Measurements from ENCODE around the gene NEMP1.
"Not testable (repeated sequence)": the region's sequence is repeated elsewhere in the genome, so short reads cannot be mapped to it uniquely, and the experiment has no call there.

GRCh38 chr12:57053146-57053545, 25.4 kb downstream of the NEMP1 start:
- TF ChIP-seq POLR2AphosphoS5 (IDR thresholded peaks at IDR 0.05); EP300 (IDR thresholded peaks at IDR 0.05); POLR2A (IDR thresholded peaks at IDR 0.05; ENCODE audit: low read depth): not testable (repeated sequence)
- TF ChIP-seq, protein P1, sequence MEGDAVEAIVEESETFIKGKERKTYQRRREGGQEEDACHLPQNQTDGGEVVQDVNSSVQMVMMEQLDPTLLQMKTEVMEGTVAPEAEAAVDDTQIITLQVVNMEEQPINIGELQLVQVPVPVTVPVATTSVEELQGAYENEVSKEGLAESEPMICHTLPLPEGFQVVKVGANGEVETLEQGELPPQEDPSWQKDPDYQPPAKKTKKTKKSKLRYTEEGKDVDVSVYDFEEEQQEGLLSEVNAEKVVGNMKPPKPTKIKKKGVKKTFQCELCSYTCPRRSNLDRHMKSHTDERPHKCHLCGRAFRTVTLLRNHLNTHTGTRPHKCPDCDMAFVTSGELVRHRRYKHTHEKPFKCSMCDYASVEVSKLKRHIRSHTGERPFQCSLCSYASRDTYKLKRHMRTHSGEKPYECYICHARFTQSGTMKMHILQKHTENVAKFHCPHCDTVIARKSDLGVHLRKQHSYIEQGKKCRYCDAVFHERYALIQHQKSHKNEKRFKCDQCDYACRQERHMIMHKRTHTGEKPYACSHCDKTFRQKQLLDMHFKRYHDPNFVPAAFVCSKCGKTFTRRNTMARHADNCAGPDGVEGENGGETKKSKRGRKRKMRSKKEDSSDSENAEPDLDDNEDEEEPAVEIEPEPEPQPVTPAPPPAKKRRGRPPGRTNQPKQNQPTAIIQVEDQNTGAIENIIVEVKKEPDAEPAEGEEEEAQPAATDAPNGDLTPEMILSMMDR (IDR thresholded peaks at IDR 0.05): not testable (repeated sequence)

All from esophagus muscularis mucosa (tissue), 4 donors.